Measurements from ENCODE around the gene LCN9. TPM values are rescaled to one million over a fixed set of nuclear protein-coding genes. Genes with fewer than 3 reads are reported as not detected.
"Not testable (repeated sequence)": the region's sequence is repeated elsewhere in the genome, so short reads cannot be mapped to it uniquely, and the experiment has no call there.

The LCN9 gene
- polyA plus RNA-seq, 2 donors: not detected

DNA sequence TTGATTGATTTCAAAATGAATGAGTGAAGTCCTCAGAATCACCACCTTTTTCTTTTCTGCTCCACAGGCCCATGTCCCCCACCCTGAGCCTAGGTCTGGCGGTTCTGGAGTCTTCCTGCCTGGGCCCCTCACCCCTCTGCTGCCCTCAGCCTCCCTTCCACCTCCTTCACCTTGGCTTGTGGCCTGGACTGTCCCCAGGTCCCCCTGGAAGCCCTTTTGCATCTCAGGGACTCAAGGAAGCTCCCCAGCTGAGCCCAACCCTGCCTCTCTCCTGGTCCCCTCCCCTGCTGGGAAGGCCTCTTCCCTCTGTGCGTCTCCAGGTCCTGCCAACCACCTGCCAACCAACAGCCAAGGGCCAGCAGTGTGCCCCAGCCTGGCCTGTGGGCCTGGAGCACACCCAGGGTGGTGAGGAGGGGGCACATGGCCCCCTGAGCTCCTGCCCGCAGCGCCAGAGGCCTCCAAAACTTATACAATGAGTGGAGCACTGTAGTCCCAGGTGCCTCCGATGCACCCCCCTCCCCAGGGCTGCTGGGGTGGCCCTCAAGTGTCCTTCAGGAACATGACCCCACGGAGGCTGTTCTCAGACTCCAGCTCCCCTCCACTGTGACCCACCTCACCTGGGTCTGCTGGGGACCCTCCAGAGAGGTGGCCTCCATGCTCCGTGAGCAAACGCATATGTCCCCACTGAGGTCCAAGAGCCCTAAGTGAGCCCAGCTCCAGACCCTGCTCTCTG lies 44.1 kb upstream of the LCN9 start:
- no peak overlapping the region for H3K4me3 ChIP-seq (ENCODE audit: low read depth in 1 of 2, low read length in 2 of 2)

DNA sequence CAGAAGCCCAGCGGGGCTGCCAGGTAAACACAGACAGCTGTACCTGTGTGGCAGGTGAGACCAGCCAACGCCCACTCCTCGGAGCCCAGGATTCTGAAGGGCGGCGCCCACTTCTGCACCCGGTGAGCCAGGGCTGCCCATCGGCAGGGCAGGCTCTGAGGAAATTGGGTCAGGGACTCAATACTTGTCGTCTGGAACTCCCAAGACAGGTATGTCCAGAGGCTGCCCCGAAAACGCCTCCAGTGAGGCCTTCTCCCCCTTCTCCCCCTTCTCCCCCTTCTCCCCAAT lies 43.6 kb upstream of the LCN9 start:
- no peak overlapping the region for H3K4me3 ChIP-seq (ENCODE audit: low read depth in 1 of 2, low read length in 2 of 2)
- no peaks in the 10 kb centered on the region for H3K4me1 ChIP-seq (ENCODE audit: control insufficient read depth in 2 of 2, insufficient read depth in 2 of 2, low read length in 1 of 2)
- H3K27me3 ChIP-seq (ENCODE audit: control insufficient read depth in 1 of 2, insufficient read depth in 2 of 2, low read length in 2 of 2): no peaks in the 10 kb centered on the region
- no peaks in the 10 kb centered on the region for H3K36me3 ChIP-seq (ENCODE audit: control insufficient read depth in 2 of 2, insufficient read depth in 2 of 2, low read length in 1 of 2)
- H3K27ac ChIP-seq (ENCODE audit: low read depth in 2 of 2, low read length in 1 of 2): no peak overlapping the region
- H3K9me3 ChIP-seq (ENCODE audit: control insufficient read depth in 2 of 2, insufficient read depth in 1 of 2, low read depth in 1 of 2, low read length in 1 of 2): no peaks in the 10 kb centered on the region
- 51 to 69% methylated on average over 10 of the region's 10 CpGs for WGBS, 2 donors

More for the DNA sequence above, 44.1 kb upstream of the LCN9 start:
- no peak overlapping the region for H3K27ac ChIP-seq (ENCODE audit: low read depth in 2 of 2, low read length in 1 of 2)
- no peaks in the 10 kb centered on the region for H3K36me3 ChIP-seq (ENCODE audit: control insufficient read depth in 2 of 2, insufficient read depth in 2 of 2, low read length in 1 of 2)
- H3K27me3 ChIP-seq (ENCODE audit: control insufficient read depth in 1 of 2, insufficient read depth in 2 of 2, low read length in 2 of 2): no peaks in the 10 kb centered on the region
- H3K4me1 ChIP-seq (ENCODE audit: control insufficient read depth in 2 of 2, insufficient read depth in 2 of 2, low read length in 1 of 2): no peaks in the 10 kb centered on the region
- WGBS, 2 donors: 71 to 81% methylated on average over 8 of the region's 8 CpGs
- H3K9me3 ChIP-seq (ENCODE audit: control insufficient read depth in 2 of 2, insufficient read depth in 1 of 2, low read depth in 1 of 2, low read length in 1 of 2): no peaks in the 10 kb centered on the region

DNA sequence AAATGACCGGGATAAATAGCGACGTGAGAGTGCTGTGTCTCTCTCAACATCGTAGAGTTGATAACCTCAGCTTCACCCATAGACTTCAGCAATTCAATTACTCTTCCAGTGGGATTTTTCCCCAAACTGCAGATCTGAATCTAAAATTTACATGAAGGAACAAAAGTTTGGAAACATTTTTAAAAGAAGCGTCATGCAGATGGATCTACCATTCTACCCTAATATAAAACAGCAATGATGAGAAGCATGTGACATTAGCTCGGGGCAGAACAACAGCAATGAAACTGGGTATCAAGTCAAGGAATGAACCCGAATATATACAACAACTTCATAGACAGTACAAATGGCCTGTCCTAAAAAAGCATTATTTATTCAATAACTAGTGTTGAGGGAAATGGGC lies 42.6 kb upstream of the LCN9 start:
- no peaks in the 10 kb centered on the region for H3K9me3 ChIP-seq (ENCODE audit: control insufficient read depth in 2 of 2, insufficient read depth in 1 of 2, low read depth in 1 of 2, low read length in 1 of 2)
- WGBS, 2 donors: 68 to 75% methylated on average over 7 of the region's 7 CpGs
- no peak overlapping the region for H3K27ac ChIP-seq (ENCODE audit: low read depth in 2 of 2, low read length in 1 of 2)
- H3K4me3 ChIP-seq (ENCODE audit: low read depth in 1 of 2, low read length in 2 of 2): no peak overlapping the region
- no peaks in the 10 kb centered on the region for H3K27me3 ChIP-seq (ENCODE audit: control insufficient read depth in 1 of 2, insufficient read depth in 2 of 2, low read length in 2 of 2)
- no peaks in the 10 kb centered on the region for H3K4me1 ChIP-seq (ENCODE audit: control insufficient read depth in 2 of 2, insufficient read depth in 2 of 2, low read length in 1 of 2)
- no peaks in the 10 kb centered on the region for H3K36me3 ChIP-seq (ENCODE audit: control insufficient read depth in 2 of 2, insufficient read depth in 2 of 2, low read length in 1 of 2)

DNA sequence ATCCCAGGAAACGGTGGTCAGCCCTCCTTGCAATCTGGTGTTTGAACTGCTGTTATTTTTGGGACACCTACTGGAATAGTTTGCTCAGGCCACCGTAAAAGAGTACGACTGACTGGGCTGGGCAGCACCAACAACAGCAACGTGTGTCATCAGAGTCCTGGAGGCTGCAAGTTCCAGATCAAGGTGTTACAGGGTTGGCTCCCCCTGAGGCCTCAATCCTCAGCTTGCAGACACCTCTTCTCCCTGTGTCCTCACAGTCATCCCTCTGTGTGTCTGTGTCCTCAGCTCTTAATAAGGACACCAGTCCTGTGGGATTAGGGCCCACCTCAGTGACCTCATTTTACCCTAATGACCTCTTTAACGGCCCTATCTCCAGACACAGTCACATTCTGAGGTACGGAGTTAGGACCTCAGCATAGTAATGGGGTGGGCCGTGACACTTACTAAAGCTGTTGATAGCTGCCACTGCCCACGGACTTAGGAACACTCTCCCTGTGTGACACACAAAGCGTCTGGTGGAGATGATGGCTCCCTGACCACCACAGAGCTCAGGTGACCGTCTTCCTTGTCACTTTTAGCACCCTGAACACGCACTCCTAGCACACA lies 40.6 kb upstream of the LCN9 start:
- H3K4me3 ChIP-seq (ENCODE audit: low read depth in 1 of 2, low read length in 2 of 2): no peak overlapping the region
- no peaks in the 10 kb centered on the region for H3K36me3 ChIP-seq (ENCODE audit: control insufficient read depth in 2 of 2, insufficient read depth in 2 of 2, low read length in 1 of 2)
- H3K27me3 ChIP-seq (ENCODE audit: control insufficient read depth in 1 of 2, insufficient read depth in 2 of 2, low read length in 2 of 2): peaks cover 0 to 4% of the 10 kb centered on the region in 2 donors
- no peak overlapping the region for H3K27ac ChIP-seq (ENCODE audit: low read depth in 2 of 2, low read length in 1 of 2)
- 65% methylated on average over 11 of the region's 11 CpGs for WGBS, 2 donors
- H3K4me1 ChIP-seq (ENCODE audit: control insufficient read depth in 2 of 2, insufficient read depth in 2 of 2, low read length in 1 of 2): no peaks in the 10 kb centered on the region
- peaks cover 0 to 3% of the 10 kb centered on the region in 2 donors for H3K9me3 ChIP-seq (ENCODE audit: control insufficient read depth in 2 of 2, insufficient read depth in 1 of 2, low read depth in 1 of 2, low read length in 1 of 2)

DNA sequence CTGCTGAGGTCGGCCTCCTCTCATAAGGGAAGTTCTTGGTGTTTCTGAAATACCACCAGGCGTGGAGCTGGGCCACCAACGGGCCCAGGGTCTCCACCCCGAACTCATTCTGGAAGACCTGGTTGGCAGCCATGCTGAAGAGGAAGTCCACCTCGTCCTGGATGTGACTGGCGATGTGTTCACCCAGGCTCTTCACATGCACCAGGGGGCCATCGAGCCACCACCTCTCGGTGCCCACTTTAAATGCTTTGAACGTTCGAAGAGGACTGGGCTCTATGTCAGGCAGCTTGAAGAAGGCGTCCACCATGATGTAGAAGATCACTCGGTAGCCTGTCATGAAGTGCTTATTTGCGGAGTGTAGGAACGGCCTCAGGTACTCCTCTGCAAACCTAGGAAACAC lies 38.8 kb upstream of the LCN9 start:
- Histone ChIP-seq H3K9me3 (ENCODE audit: control insufficient read depth in 2 of 2, insufficient read depth in 1 of 2, low read depth in 1 of 2, low read length in 1 of 2) (peaks cover 0 to 3% of the 10 kb centered on the region in 2 donors), H3K27ac (ENCODE audit: low read depth in 2 of 2, low read length in 1 of 2) (no peak overlapping the region), H3K36me3 (ENCODE audit: control insufficient read depth in 2 of 2, insufficient read depth in 2 of 2, low read length in 1 of 2) (no peaks in the 10 kb centered on the region), H3K27me3 (ENCODE audit: control insufficient read depth in 1 of 2, insufficient read depth in 2 of 2, low read length in 2 of 2) (peaks cover 0 to 4% of the 10 kb centered on the region in 2 donors), H3K4me3 (ENCODE audit: low read depth in 1 of 2, low read length in 2 of 2) (no peak overlapping the region), H3K4me1 (ENCODE audit: control insufficient read depth in 2 of 2, insufficient read depth in 2 of 2, low read length in 1 of 2) (no peaks in the 10 kb centered on the region)
- WGBS, 2 donors: 86 to 92% methylated on average over 14 of the region's 14 CpGs

DNA sequence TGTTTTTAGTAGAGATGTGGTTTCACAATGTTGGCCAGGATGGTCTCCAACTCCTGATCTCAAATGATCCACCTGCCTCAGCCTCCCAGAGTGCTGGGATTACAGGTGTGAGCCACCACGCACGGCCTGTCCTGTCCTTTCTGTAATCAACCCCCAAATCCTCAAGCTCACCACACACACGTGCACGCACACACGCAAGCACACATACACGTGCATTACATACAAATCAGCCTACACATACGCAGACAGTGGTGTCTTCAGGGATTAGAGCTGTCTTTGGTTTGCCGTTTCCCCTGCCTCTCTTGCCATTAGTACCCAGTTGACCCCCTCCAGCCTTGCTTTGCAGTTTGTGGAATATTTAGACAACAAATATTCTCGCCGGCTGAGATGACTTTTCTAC lies 30.3 kb upstream of the LCN9 start:
- H3K4me3 ChIP-seq (ENCODE audit: low read depth in 1 of 2, low read length in 2 of 2): no peak overlapping the region
- no peaks in the 10 kb centered on the region for H3K9me3 ChIP-seq (ENCODE audit: control insufficient read depth in 2 of 2, insufficient read depth in 1 of 2, low read depth in 1 of 2, low read length in 1 of 2)
- peaks cover 0 to 2% of the 10 kb centered on the region in 2 donors for H3K27me3 ChIP-seq (ENCODE audit: control insufficient read depth in 1 of 2, insufficient read depth in 2 of 2, low read length in 2 of 2)
- no peaks in the 10 kb centered on the region for H3K4me1 ChIP-seq (ENCODE audit: control insufficient read depth in 2 of 2, insufficient read depth in 2 of 2, low read length in 1 of 2)
- H3K27ac ChIP-seq (ENCODE audit: low read depth in 2 of 2, low read length in 1 of 2): no peak overlapping the region
- H3K36me3 ChIP-seq (ENCODE audit: control insufficient read depth in 2 of 2, insufficient read depth in 2 of 2, low read length in 1 of 2): no peaks in the 10 kb centered on the region
- WGBS, 2 donors: 86 to 88% methylated on average over 10 of the region's 10 CpGs

DNA sequence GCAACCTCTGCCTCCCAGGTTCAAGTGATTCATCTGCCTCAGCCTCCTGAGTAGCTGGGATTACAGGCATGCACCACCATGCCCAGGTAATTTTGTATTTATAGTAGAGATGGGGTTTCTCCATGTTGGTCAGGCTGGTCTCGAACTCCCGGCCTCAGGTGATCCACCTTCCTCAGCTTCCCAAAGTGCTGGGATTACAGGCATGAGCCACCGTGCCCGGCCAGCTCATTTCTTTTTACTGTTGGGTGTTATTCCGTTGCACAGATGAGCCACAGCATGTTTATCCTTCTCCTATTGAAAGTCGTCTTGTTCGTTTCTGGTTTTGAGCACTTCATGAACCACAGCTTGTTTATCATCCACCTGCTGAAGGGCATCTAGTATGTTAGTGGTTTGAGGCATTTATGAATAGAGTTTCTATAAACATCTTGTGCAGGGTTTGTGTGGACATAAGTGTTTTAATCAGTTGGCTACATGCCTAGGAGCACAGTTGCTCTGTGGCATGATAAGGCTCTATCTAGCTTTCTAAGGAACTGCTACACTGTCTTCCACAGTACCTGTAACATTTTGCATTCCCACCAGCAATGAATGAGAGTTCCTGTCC lies 26.1 kb upstream of the LCN9 start:
- not testable (repeated sequence) for H3K9me3 ChIP-seq (ENCODE audit: control insufficient read depth in 2 of 2, insufficient read depth in 1 of 2, low read depth in 1 of 2, low read length in 1 of 2); H3K4me1 ChIP-seq (ENCODE audit: control insufficient read depth in 2 of 2, insufficient read depth in 2 of 2, low read length in 1 of 2); H3K27ac ChIP-seq (ENCODE audit: low read depth in 2 of 2, low read length in 1 of 2); H3K36me3 ChIP-seq (ENCODE audit: control insufficient read depth in 2 of 2, insufficient read depth in 2 of 2, low read length in 1 of 2); H3K27me3 ChIP-seq (ENCODE audit: control insufficient read depth in 1 of 2, insufficient read depth in 2 of 2, low read length in 2 of 2); H3K4me3 ChIP-seq (ENCODE audit: low read depth in 1 of 2, low read length in 2 of 2)
- WGBS, 2 donors: 77 to 83% methylated on average over 7 of the region's 7 CpGs

DNA sequence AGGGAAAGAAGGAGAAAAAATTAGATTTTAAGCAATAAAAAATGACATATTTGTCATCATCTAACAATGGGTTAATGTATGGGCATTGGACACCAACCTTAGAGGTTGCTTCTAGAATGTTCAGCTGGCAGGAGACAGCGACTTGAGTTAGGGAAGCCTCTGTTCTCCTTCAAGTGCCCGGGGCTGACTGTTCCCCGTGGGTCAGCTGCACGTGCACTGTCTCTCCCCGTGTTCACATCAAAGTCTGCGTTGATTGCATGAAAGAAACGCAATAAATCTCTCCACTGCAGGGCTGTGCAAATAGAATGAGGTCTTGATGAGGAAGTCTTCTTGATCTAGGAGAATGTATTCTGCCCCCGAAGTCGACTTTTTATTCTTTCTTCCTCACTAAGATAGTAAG lies 23.9 kb upstream of the LCN9 start, which contains the start of gene GLT6D1:
Gene GLT6D1, minus strand, starts transcription at position 345 of the 400 bp plus-strand sequence. CDS start 353 bp downstream, outside the sequence.
- H3K4me1 ChIP-seq (ENCODE audit: control insufficient read depth in 2 of 2, insufficient read depth in 2 of 2, low read length in 1 of 2): no peaks in the 10 kb centered on the region
- no peak within 1 kb of the TSS for H3K27ac ChIP-seq (ENCODE audit: low read depth in 2 of 2, low read length in 1 of 2)
- H3K27me3 ChIP-seq (ENCODE audit: control insufficient read depth in 1 of 2, insufficient read depth in 2 of 2, low read length in 2 of 2): no peaks in the 10 kb centered on the region
- peaks cover 0 to under 1% of the 10 kb centered on the region in 2 donors for H3K9me3 ChIP-seq (ENCODE audit: control insufficient read depth in 2 of 2, insufficient read depth in 1 of 2, low read depth in 1 of 2, low read length in 1 of 2)
- no peak within 1 kb of the TSS for H3K4me3 ChIP-seq (ENCODE audit: low read depth in 1 of 2, low read length in 2 of 2)
- WGBS, 2 donors: 67 to 82% methylated on average over 9 of the region's 9 CpGs
- H3K36me3 ChIP-seq (ENCODE audit: control insufficient read depth in 2 of 2, insufficient read depth in 2 of 2, low read length in 1 of 2): no peaks in the 10 kb centered on the region

DNA sequence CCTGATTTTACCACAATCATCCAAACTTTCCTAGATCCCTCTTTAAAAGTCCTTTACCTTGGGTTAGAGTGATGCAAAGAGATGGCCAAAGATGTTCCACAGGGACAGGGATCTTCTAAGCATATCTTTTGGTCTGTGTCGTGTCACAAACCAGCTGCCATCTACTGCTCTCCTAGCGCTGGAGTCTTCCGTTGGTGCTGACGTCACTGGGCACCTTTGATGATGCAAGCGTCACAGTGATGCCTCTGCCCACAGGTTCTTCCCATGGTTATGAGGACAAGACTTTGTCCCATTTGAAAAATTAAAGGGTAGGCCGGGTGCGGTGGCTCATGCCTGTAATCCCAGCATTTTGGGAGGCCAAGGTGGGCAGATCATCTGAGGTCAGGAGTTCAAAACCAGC lies 22.1 kb upstream of the LCN9 start:
- no peaks in the 10 kb centered on the region for H3K4me1 ChIP-seq (ENCODE audit: control insufficient read depth in 2 of 2, insufficient read depth in 2 of 2, low read length in 1 of 2)
- H3K9me3 ChIP-seq (ENCODE audit: control insufficient read depth in 2 of 2, insufficient read depth in 1 of 2, low read depth in 1 of 2, low read length in 1 of 2): peaks cover 0 to 9% of the 10 kb centered on the region in 2 donors
- no peaks in the 10 kb centered on the region for H3K27me3 ChIP-seq (ENCODE audit: control insufficient read depth in 1 of 2, insufficient read depth in 2 of 2, low read length in 2 of 2)
- no peak overlapping the region for H3K27ac ChIP-seq (ENCODE audit: low read depth in 2 of 2, low read length in 1 of 2)
- no peaks in the 10 kb centered on the region for H3K36me3 ChIP-seq (ENCODE audit: control insufficient read depth in 2 of 2, insufficient read depth in 2 of 2, low read length in 1 of 2)
- H3K4me3 ChIP-seq (ENCODE audit: low read depth in 1 of 2, low read length in 2 of 2): no peak overlapping the region
- 85% methylated on average over 7 of the region's 7 CpGs for WGBS, 2 donors

DNA sequence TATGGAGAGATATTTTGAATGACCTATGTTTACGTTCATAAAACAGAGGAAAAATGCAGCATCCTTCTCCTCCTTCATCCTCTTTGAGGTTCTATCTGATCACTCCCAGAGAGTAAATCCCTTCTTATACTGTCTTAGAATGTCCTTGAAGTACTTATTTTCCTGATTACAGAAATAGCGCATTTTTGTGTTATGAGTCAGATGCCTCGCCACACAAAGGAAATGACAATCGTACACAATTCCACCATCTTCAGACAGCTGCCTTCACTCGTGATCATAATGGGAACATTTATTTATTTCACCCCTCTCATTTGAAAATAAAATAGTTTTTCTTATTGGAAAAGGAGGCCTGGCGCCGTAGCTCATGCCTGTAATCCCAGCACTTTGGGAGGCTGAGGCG lies 21.4 kb upstream of the LCN9 start:
- Histone ChIP-seq H3K4me3 (ENCODE audit: low read depth in 1 of 2, low read length in 2 of 2) (no peak overlapping the region), H3K36me3 (ENCODE audit: control insufficient read depth in 2 of 2, insufficient read depth in 2 of 2, low read length in 1 of 2) (no peaks in the 10 kb centered on the region), H3K27ac (ENCODE audit: low read depth in 2 of 2, low read length in 1 of 2) (no peak overlapping the region), H3K9me3 (ENCODE audit: control insufficient read depth in 2 of 2, insufficient read depth in 1 of 2, low read depth in 1 of 2, low read length in 1 of 2) (peaks cover 0 to 10% of the 10 kb centered on the region in 2 donors), H3K27me3 (ENCODE audit: control insufficient read depth in 1 of 2, insufficient read depth in 2 of 2, low read length in 2 of 2) (no peaks in the 10 kb centered on the region), H3K4me1 (ENCODE audit: control insufficient read depth in 2 of 2, insufficient read depth in 2 of 2, low read length in 1 of 2) (no peaks in the 10 kb centered on the region)
- 64 to 72% methylated on average over 8 of the region's 8 CpGs for whole genome bisulfite sequencing, 2 donors

All from esophagus (tissue), 2 donors.